Activated CD4-positive, alpha-beta T cell treated with anti-CD3 and anti-CD28 coated beads for 36 hours (primary cell): ENCODE measurements around the gene CCL3. TPM values are rescaled to one million over a fixed set of nuclear protein-coding genes. Genes with fewer than 3 reads are reported as not detected.
"Not testable (repeated sequence)": the region's sequence is repeated elsewhere in the genome, so short reads cannot be mapped to it uniquely, and the experiment has no call there.

ENCODE experiments used
- ATAC-seq: fragments of 200-7000 bp; cut with Tn5 transposase; one replicate; pipeline ENCODE4 v1.10.0; 2021; ENCODE audit warnings: mild to moderate bottlenecking, moderate library complexity
- CTCF ChIA-PET: fragments of 350-600 bp; sonication (Branson Sonifier 250); formaldehyde crosslinking; loops from one replicate; lab custom pipeline; 2021; ENCODE audit warnings: antibody characterized with exemption; lab: Charles Lee
- POLR2A ChIA-PET: fragments of 350-600 bp; sonication (Branson Sonifier 250); formaldehyde crosslinking; loops from one replicate; lab custom pipeline; 2021; ENCODE audit warnings: antibody characterized with exemption, inconsistent platforms; lab: Charles Lee
- DNase-seq: peaks from one replicate; pipeline ENCODE4 v3.0.0-alpha.2; 2020
- H3K27ac Mint-ChIP-seq: one replicate; pipeline ENCODE4 v1.8.0; 2021; ENCODE audit warnings: mixed read lengths
- H3K27me3 Mint-ChIP-seq: one replicate; pipeline ENCODE4 v1.8.0; 2021; ENCODE audit warnings: mixed read lengths
- H3K36me3 Mint-ChIP-seq: one replicate; pipeline ENCODE4 v1.8.0; 2021; ENCODE audit warnings: low read depth, mixed read lengths
- H3K4me1 Mint-ChIP-seq: one replicate; pipeline ENCODE4 v1.8.0; 2021; ENCODE audit warnings: mixed read lengths
- H3K4me3 Mint-ChIP-seq: one replicate; pipeline ENCODE4 v1.8.0; 2021; ENCODE audit warnings: mild to moderate bottlenecking, moderate library complexity, mixed read lengths
- H3K9me3 Mint-ChIP-seq: one replicate; pipeline ENCODE4 v1.8.0; 2021; ENCODE audit warnings: low read depth, mixed read lengths
- intact Hi-C, 2 experiments: fragments of 100-400 bp; cut with DNase I in 1 of 2; cut with micrococcal nuclease in 1 of 2; formaldehyde crosslinking; loops; one replicate each; pipeline versions ENCODE4 v1.14.2 to v1.15.1; 2022 to 2024; cut with DNase I, micrococcal nuclease
- total RNA-seq, 2 experiments: library from RNA; stranded (reverse); gene quantifications; one replicate each; pipeline ENCODE4 v1.2.3, GENCODE V29; 2021

CCL3 gene
- total RNA-seq, 2 experiments from 2014 or later = 287 to 296 TPM

DNA sequence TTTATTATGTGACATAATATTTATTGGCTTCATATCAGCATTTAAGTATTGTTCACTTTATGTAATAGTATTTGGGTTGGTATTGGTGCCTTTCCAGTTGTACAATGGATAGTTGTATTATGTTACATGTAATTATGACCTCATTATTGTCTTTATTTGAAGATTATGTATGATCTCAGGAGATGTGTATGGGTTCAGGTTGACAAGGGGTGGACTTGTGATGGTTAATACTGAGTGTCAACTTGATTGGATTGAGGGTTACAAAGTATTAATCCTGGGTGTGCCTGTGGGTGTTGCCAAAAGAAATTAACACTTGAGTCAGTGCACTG, 25.7 kb upstream of the CCL3 start:
- CTCF ChIA-PET, ATAC-seq, DNase-seq, intact Hi-C loops, H3K27ac Mint-ChIP-seq, POLR2A ChIA-PET, H3K4me3 Mint-ChIP-seq, H3K36me3 Mint-ChIP-seq: not testable (repeated sequence)
- H3K27me3 Mint-ChIP-seq = peaks cover 20% of the 10 kb centered on the region
- peaks cover 14% of the 10 kb centered on the region for H3K9me3 Mint-ChIP-seq
- peaks cover 34% of the 10 kb centered on the region for H3K4me1 Mint-ChIP-seq

DNA sequence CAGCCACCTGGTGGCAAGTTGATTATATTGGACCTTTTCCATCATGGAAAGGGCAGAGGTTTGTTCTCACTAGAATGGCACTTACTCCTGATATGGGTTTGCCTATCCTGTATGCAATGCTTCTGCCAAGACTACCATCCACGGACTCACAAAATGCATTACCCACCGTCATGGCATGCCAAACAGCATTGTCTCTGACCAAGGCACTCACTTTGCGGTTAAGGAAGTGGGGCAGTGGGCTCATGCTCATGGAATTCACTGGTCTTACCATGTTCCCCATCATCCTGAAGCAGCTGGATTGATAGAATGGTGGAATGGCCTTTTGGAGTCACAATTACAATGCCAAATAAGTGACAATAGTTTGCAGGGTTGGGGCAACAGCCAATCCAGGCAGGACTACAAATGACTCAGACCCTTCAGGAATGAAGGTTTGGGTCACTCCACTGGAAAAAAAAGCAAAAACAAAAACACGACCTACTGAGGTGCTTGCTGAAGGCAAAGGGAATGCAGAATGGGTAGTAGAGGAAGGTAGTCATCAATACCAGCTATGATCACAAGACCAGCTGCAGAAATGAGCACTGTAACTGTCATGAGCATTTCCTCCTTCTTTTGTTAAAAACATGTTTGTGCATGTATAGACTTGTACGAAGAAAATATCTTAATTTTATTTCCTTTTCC, 25.2 kb upstream of the CCL3 start:
- CTCF ChIA-PET, ATAC-seq, H3K27ac Mint-ChIP-seq, H3K36me3 Mint-ChIP-seq, intact Hi-C loops, H3K4me3 Mint-ChIP-seq, DNase-seq, POLR2A ChIA-PET: not testable (repeated sequence)
- peaks cover 17% of the 10 kb centered on the region for H3K27me3 Mint-ChIP-seq
- H3K4me1 Mint-ChIP-seq = peaks cover 29% of the 10 kb centered on the region
- H3K9me3 Mint-ChIP-seq = peaks cover 14% of the 10 kb centered on the region

DNA sequence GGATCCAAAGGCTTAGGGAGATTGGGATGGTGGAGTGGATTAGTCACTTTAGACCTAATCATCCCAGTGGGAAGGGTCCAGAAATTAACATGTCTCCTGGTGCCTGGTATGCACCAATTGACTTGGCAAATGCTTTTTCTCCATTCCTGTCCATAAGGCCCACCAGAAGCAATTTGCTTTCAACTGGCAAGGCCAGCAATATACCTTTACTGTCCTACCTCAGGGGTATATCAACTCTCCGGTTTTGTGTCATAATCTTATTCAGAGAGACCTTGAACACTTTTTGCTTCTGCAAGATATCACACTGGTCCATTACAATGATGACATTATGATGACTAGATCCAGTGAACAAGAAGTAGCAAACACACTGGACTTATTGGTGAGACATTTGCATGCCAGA, 23.2 kb upstream of the CCL3 start:
- DNase-seq, H3K36me3 Mint-ChIP-seq, H3K27ac Mint-ChIP-seq, POLR2A ChIA-PET, H3K4me3 Mint-ChIP-seq, intact Hi-C loops, ATAC-seq, CTCF ChIA-PET: not testable (repeated sequence)
- H3K4me1 Mint-ChIP-seq = peaks cover 18% of the 10 kb centered on the region
- H3K27me3 Mint-ChIP-seq = peaks cover 21% of the 10 kb centered on the region
- H3K9me3 Mint-ChIP-seq = peaks cover 14% of the 10 kb centered on the region

DNA sequence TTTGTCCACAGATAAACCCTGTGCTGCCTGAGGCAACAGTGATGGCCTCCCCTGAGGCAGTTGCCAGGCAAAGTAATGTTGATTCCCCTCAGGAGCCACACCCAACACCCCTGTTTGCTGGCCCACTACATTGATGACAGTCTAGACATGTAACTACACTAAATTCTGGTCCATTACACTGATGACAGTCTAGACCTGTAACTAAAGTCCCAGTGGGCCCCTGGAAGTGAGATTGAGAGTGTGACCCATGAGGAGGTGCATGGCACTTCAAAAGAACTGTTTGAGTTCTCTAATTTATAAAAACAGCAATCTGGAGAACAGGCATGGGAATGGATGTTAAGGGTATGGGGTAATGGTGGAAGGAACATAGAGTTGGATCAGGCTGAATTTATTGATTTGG, 22.6 kb upstream of the CCL3 start:
- POLR2A ChIA-PET = interaction anchor here (0.6 kb wide), 1 partner anchor 23 kb away, joined by 4 read pairs; the partner anchor contains the start of gene CCL3
- H3K4me1 Mint-ChIP-seq = peaks cover 14% of the 10 kb centered on the region

DNA sequence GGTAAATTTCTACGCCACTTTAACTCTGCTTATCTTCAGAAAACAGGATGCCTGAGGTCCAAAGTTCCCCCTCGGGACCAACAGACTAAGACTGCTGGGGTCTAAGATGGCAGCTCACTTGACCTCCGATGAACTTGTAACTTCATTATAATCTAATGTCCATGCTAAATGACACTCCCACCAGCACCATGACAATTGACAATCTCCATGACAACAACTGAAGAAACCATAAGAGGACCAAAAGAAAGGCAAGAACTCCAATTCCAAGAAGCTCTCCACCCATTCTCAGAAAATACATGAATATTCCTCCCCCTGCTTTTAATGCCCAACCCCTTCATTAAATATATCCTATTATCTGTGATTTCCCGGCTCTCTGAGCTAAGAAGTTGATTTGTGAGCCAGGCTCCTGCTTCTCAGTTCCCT, 21.1 kb upstream of the CCL3 start:
- intact Hi-C loops = no loop called here
- H3K27ac Mint-ChIP-seq = no peak overlapping the region
- no peak for DNase-seq
- H3K4me3 Mint-ChIP-seq = no peak overlapping the region
- no peaks in the 10 kb centered on the region for H3K36me3 Mint-ChIP-seq
- ChIA-PET POLR2A (no interaction called here), CTCF (interaction anchor here (0.9 to 2.0 kb wide), 5 partner anchors 13 to 145 kb away, joined by 3 to 7 read pairs (median 4); no protein-coding TSS in a partner anchor)
- peaks cover 31% of the 10 kb centered on the region for H3K27me3 Mint-ChIP-seq
- no peak for ATAC-seq
- H3K9me3 Mint-ChIP-seq = peaks cover 14% of the 10 kb centered on the region
- H3K4me1 Mint-ChIP-seq = peaks cover 2% of the 10 kb centered on the region

More for the DNA sequence above, 22.6 kb upstream of the CCL3 start:
- Mint-ChIP-seq H3K4me3 (no peak overlapping the region), H3K36me3 (no peaks in the 10 kb centered on the region), H3K27me3 (peaks cover 23% of the 10 kb centered on the region), H3K27ac (no peak overlapping the region), H3K9me3 (peaks cover 14% of the 10 kb centered on the region)
- intact Hi-C loops = no loop called here
- CTCF ChIA-PET = interaction anchor here (1.8 kb wide), 1 partner anchor 39 kb away, joined by 7 read pairs; no protein-coding TSS in a partner anchor
- ATAC-seq (no peak), DNase-seq (no peak)

DNA sequence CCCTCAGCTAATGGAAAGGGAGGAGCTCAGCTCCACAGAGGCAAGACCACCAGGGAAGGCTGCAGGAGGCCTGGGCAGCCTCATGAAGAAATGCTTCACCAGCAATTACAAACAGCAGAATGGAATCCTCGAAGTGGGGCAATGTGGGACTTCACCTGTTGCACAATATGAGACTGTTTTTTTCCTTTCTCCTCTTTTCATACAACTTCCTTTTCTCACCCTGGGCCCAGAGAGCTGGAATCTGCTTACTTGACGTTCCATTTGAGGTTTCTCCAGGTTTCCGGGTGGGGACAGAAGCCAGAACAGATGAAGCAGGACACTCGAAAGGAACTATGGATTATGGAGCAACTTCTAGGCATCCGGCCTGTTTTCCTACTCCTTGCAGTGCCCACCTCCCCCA, 18.3 kb upstream of the CCL3 start:
- POLR2A ChIA-PET, H3K4me3 Mint-ChIP-seq, H3K36me3 Mint-ChIP-seq, DNase-seq, H3K27ac Mint-ChIP-seq, H3K4me1 Mint-ChIP-seq, ATAC-seq: not testable (repeated sequence)
- peaks cover 36% of the 10 kb centered on the region for H3K27me3 Mint-ChIP-seq
- intact Hi-C loops = loop anchor here in 1 of 2 experiments (2.0 kb wide), 1 partner anchor 65 kb away; no protein-coding TSS in a partner anchor
- CTCF ChIA-PET = interaction anchor here (0.6 kb wide), 1 partner anchor 140 kb away, joined by 3 read pairs; no protein-coding TSS in a partner anchor
- peaks cover 13% of the 10 kb centered on the region for H3K9me3 Mint-ChIP-seq

DNA sequence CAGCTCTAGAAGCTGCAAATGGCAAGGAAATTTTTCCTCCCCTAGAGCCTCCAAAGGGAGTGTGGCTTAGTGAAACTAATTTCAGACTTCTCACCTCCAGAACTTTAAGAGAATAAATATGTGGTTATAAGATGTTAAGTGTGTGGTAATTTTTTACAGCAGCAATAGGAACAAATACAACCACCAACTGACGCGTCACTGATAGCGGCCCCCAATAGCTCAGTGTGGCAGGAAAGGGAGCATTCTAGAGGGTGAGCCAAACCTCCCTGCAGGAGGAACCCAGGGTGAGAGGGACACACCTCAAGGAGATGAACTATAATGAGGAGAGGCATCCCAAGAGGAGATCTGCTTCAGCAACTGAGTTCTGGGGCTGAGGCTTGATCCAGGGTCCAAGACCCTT, 17.7 kb upstream of the CCL3 start:
- Mint-ChIP-seq H3K4me1 (peaks cover 12% of the 10 kb centered on the region), H3K27me3 (peaks cover 37% of the 10 kb centered on the region), H3K4me3 (no peak overlapping the region), H3K9me3 (peaks cover 11% of the 10 kb centered on the region), H3K36me3 (no peaks in the 10 kb centered on the region), H3K27ac (no peak overlapping the region)
- ATAC-seq (no peak), DNase-seq (no peak)
- POLR2A ChIA-PET = no interaction called here
- intact Hi-C loops = loop anchor here in 1 of 2 experiments (2.0 kb wide), 1 partner anchor 65 kb away; no protein-coding TSS in a partner anchor
- CTCF ChIA-PET = no interaction called here

DNA sequence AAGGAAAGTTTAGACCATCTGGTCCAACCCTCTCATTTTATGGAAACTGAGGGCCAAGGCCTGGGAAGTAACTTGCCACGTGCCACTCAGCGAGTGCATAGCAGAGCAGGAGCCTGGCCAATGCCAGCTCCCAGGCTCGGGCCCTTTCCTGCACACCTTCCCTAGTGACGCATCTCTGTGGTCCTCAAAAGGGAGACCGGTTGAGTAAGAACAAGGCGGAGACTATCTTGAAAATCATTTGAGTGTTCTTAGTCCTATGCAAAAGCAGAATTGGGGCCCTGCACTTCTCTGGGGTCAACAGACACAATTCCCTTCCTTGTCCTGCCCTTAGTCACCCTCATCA, 16.5 kb upstream of the CCL3 start:
- DNase-seq (no peak), ATAC-seq (no peak)
- no peak overlapping the region for H3K4me3 Mint-ChIP-seq
- no peak overlapping the region for H3K27ac Mint-ChIP-seq
- intact Hi-C loops = no loop called here
- CTCF ChIA-PET = interaction anchor here (0.7 to 1.3 kb wide), 2 partner anchors 14 to 130 kb away, joined by 3 read pairs; no protein-coding TSS in a partner anchor
- POLR2A ChIA-PET = no interaction called here
- peaks cover 32% of the 10 kb centered on the region for H3K27me3 Mint-ChIP-seq
- no peaks in the 10 kb centered on the region for H3K9me3 Mint-ChIP-seq
- H3K4me1 Mint-ChIP-seq = peaks cover 13% of the 10 kb centered on the region
- H3K36me3 Mint-ChIP-seq = no peaks in the 10 kb centered on the region

DNA sequence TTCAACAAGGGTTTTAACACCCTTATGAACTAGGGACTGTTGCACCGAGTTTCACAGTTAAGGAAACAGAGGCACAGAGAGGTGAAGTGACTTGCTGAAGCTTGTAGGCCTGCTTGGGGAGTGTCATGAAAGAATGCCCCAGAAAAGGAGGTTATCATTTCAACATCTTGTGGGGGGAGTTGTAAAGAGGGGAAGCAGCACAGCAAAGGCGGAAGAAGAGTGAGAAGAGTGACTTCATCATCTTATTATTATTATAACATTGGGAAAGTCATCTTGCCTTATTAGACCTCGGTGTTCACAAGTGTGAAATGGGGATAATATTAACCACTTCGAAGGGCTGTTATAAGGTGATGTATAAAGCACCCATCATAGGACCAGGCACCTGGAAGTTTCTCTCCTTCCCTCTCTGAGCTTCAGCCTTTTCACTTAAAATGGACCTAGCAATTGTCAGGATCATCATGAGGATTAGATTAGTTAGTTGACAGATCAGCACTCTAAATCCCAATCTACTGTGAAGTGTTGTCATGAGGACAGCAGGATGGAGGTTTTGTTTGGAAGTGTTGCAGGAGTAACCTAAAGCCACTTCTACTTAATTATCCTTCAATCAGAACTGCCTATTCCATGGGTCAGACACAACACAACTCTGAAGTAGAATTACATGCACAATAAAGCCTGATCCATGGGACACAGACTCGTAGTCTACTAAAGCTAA, 16.0 kb upstream of the CCL3 start:
- peak overlapping the region; percentile 70 for H3K4me3 Mint-ChIP-seq
- intact Hi-C loops = no loop called here
- H3K36me3 Mint-ChIP-seq = no peaks in the 10 kb centered on the region
- H3K4me1 Mint-ChIP-seq = peaks cover 13% of the 10 kb centered on the region
- CTCF ChIA-PET = interaction anchor here (0.5 to 1.3 kb wide), 2 partner anchors 16 to 129 kb away, joined by 3 to 4 read pairs; no protein-coding TSS in a partner anchor
- DNase-seq = no peak
- H3K9me3 Mint-ChIP-seq = no peaks in the 10 kb centered on the region
- H3K27me3 Mint-ChIP-seq = peaks cover 30% of the 10 kb centered on the region
- POLR2A ChIA-PET = no interaction called here
- ATAC-seq = no peak
- H3K27ac Mint-ChIP-seq = no peak overlapping the region

DNA sequence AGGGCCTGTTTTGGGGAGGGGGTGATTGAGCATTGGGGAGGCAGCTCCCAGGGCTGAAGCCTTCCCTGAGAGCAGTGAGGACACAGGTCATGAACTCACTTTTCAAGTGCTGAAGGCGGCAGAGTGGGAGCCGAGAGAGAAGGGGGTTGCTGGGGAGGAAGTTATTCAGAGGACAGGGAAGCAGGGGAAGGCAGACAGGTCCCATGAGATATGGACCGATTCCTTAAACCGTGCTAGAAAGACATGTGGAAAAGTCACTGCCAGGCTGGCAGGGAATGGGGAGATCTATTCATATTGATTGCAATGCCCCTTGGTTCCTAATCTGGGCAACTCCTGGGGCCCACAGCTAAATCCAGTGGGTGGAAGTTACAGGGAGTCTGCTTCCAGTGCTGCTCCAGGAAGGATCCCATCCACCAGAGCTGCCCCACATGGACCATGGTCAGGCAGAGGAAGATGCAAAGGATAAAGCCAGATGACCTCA, 14.8 kb upstream of the CCL3 start:
- H3K27ac Mint-ChIP-seq = peak overlapping the region; percentile 75
- CTCF ChIA-PET = interaction anchor here (2.0 kb wide), 1 partner anchor 15 kb away, joined by 8 read pairs; the partner anchor contains the start of gene CCL3
- ATAC-seq = no peak

DNA sequence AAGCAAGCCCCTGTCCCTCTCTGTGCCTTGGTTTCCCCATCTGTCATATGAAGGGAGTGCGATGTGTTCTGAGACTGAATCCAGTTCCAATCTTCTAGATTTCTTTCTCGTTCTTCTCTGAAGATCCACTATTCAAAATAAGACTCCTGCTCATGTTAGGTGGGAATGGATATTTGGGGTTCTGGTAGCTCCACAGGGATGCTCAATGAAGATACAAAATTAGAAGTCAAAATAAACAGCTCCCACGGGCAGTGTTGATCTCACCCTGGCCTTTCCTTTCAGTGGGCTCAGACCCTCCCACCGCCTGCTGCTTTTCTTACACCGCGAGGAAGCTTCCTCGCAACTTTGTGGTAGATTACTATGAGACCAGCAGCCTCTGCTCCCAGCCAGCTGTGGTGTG, 14.3 kb upstream of the CCL3 start:
- peak overlapping the region; percentile 75 for H3K27ac Mint-ChIP-seq
- ATAC-seq, H3K9me3 Mint-ChIP-seq, DNase-seq, POLR2A ChIA-PET, intact Hi-C loops, H3K36me3 Mint-ChIP-seq: not testable (repeated sequence)
- peak overlapping the region; percentile 70 for H3K4me3 Mint-ChIP-seq
- peaks cover 37% of the 10 kb centered on the region for H3K27me3 Mint-ChIP-seq
- peaks cover 22% of the 10 kb centered on the region for H3K4me1 Mint-ChIP-seq
- CTCF ChIA-PET = interaction anchor here (2.0 kb wide), 1 partner anchor 14 kb away, joined by 8 read pairs; the partner anchor contains the start of gene CCL3

More for the DNA sequence above, 14.8 kb upstream of the CCL3 start:
- POLR2A ChIA-PET = no interaction called here
- H3K36me3 Mint-ChIP-seq = no peaks in the 10 kb centered on the region
- peaks cover 17% of the 10 kb centered on the region for H3K4me1 Mint-ChIP-seq
- DNase-seq = no peak
- intact Hi-C loops = no loop called here
- H3K4me3 Mint-ChIP-seq = peak overlapping the region; percentile 70
- no peaks in the 10 kb centered on the region for H3K9me3 Mint-ChIP-seq
- H3K27me3 Mint-ChIP-seq = peaks cover 33% of the 10 kb centered on the region
